ENCODE results near the gene TM4SF5. TPM values are rescaled to one million over a fixed set of nuclear protein-coding genes. Genes with fewer than 3 reads are reported as not detected.

TM4SF5 gene
- polyA plus RNA-seq, 1 of the 3 experiments (the other 2 are of a cell fraction) = not detected

DNA sequence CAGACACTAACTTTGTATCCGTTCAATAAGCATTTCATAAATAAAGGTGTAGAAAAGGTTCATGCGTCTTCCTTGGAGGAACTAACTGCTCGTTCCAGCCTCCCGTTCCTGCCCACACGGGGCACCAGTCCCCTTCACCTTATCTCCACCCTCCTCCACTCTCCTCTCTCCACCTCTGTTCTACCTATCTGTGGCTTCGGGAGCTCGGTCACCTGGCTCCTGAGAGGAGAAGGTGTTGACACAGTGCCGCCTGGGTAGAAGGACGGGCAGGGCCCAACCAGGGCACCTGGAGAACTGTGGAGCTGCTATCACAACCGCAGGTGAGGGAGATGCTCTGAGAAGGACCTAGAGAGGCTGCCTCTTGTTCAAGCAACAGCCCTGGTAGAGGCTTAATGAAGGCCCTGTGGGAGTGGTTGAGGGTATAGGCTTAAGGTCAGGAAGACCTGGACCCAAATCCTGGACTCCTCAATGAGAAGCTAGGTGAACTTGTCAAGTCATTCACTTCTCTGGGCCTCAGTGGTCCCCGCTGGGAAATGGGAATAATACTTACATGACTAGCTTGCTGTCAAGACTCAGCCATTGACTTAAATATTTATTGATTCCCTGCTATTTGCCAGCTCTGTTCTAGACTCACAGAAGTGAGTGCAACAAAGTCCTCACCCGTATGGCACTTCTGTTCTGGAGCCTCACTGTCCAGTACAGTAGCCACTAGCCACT lies 51.8 kb downstream of the TM4SF5 start:
- H2AFZ ChIP-seq (ENCODE audit: low read depth) = no peak overlapping the region
- H3K4me3 ChIP-seq (ENCODE audit: low read depth in 2 of 2, low read length in 1 of 2) = no peak overlapping the region
- TF ChIP-seq FOXM1 (IDR thresholded peaks at IDR 0.05; ENCODE audit: low read depth) (no peak), REST (IDR thresholded peaks at IDR 0.05; ENCODE audit: low read depth, low read length) (no peak), FOSL2 (IDR thresholded peaks at IDR 0.05; ENCODE audit: borderline replicate concordance, low read depth) (no peak)
- DNase-seq = no peak
- ChIA-PET CTCF (interaction anchor here (0.5 kb wide), 1 partner anchor 58 kb away, joined by 3 read pairs; no protein-coding TSS in a partner anchor), POLR2A (interaction anchor here (0.9 kb wide), 1 partner anchor 35 kb away, joined by 3 read pairs; no protein-coding TSS in a partner anchor)
- no peak overlapping the region for H3K27ac ChIP-seq (ENCODE audit: low read depth in 2 of 2, low read length in 1 of 2)
- 88% methylated on average over 12 of the region's 12 CpGs for WGBS (ENCODE audit: low lambda C conversion rate)
- H3K9ac ChIP-seq = no peak overlapping the region
- H3K36me3 ChIP-seq (replicated peaks in 1 of 2; ENCODE audit: control insufficient read depth in 1 of 2, insufficient read depth in 2 of 2, low read length in 1 of 2) = peaks cover 0 to 4% of the 10 kb centered on the region in 2 experiments
- H3F3A ChIP-seq (replicated peaks; ENCODE audit: insufficient read depth) = no peaks in the 10 kb centered on the region
- H3K9me3 ChIP-seq = no peaks in the 10 kb centered on the region
- no peaks in the 10 kb centered on the region for H4K20me1 ChIP-seq (ENCODE audit: insufficient read depth)
- no peaks in the 10 kb centered on the region for H3K9me2 ChIP-seq
- H3K79me2 ChIP-seq (ENCODE audit: insufficient read depth) = no peaks in the 10 kb centered on the region
- H3K4me2 ChIP-seq = no peak overlapping the region
- H3K27me3 ChIP-seq (ENCODE audit: insufficient read depth) = no peaks in the 10 kb centered on the region
- H3K4me1 ChIP-seq (ENCODE audit: control insufficient read depth in 1 of 2, insufficient read depth in 2 of 2, low read depth in 1 of 2, low read length in 1 of 2) = no peaks in the 10 kb centered on the region

DNA sequence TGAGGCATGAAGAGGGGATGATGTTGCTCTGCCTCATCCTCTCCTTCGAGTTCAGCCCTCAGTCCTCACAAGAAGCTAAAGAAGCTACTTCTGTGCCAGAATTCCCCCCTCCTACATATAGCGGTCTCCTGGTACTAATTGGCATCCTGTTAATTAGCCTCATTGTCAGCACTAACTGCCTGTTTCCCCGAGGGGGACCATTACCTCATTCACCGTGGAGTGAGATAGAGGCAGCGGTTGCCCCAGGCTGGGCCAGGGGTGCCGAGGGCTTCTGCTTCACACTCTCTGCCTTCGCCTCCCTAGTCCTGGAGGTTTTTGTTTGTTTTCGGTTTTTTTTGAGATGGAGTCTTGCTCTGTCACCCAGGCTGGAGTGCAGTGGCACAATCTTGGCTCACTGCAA lies 55.7 kb downstream of the TM4SF5 start:
- no peaks in the 10 kb centered on the region for H3K79me2 ChIP-seq (ENCODE audit: insufficient read depth)
- CTCF ChIA-PET = no interaction called here
- no peaks in the 10 kb centered on the region for H3K27me3 ChIP-seq (ENCODE audit: insufficient read depth)
- no peak for DNase-seq
- no peak overlapping the region for H3K4me3 ChIP-seq (ENCODE audit: low read depth in 2 of 2, low read length in 1 of 2)
- H3F3A ChIP-seq (replicated peaks; ENCODE audit: insufficient read depth) = no peaks in the 10 kb centered on the region
- H3K9ac ChIP-seq = no peak overlapping the region
- no peaks in the 10 kb centered on the region for H3K4me1 ChIP-seq (ENCODE audit: control insufficient read depth in 1 of 2, insufficient read depth in 2 of 2, low read depth in 1 of 2, low read length in 1 of 2)
- POLR2A ChIA-PET = no interaction called here
- no peaks in the 10 kb centered on the region for H3K9me3 ChIP-seq
- no peak overlapping the region for H3K27ac ChIP-seq (ENCODE audit: low read depth in 2 of 2, low read length in 1 of 2)
- H3K36me3 ChIP-seq (replicated peaks in 1 of 2; ENCODE audit: control insufficient read depth in 1 of 2, insufficient read depth in 2 of 2, low read length in 1 of 2) = no peaks in the 10 kb centered on the region
- WGBS (ENCODE audit: low lambda C conversion rate) = 82% methylated on average over 8 of the region's 8 CpGs
- no peaks in the 10 kb centered on the region for H4K20me1 ChIP-seq (ENCODE audit: insufficient read depth)
- no peaks in the 10 kb centered on the region for H3K9me2 ChIP-seq
- no peak overlapping the region for H2AFZ ChIP-seq (ENCODE audit: low read depth)
- no peak overlapping the region for H3K4me2 ChIP-seq
- TF ChIP-seq, protein P1, sequence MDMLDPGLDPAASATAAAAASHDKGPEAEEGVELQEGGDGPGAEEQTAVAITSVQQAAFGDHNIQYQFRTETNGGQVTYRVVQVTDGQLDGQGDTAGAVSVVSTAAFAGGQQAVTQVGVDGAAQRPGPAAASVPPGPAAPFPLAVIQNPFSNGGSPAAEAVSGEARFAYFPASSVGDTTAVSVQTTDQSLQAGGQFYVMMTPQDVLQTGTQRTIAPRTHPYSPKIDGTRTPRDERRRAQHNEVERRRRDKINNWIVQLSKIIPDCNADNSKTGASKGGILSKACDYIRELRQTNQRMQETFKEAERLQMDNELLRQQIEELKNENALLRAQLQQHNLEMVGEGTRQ (IDR thresholded peaks at IDR 0.05; ENCODE audit: borderline replicate concordance, low read depth, low read length) = no peak
- TF ChIP-seq SMC3 (IDR thresholded peaks at IDR 0.05; ENCODE audit: low read depth, low read length) (no peak), POLR2AphosphoS5 (IDR thresholded peaks at IDR 0.05; ENCODE audit: low read depth, low read length) (no peak), NFIC (IDR thresholded peaks at IDR 0.05; ENCODE audit: borderline replicate concordance) (no peak), EP300 (IDR thresholded peaks at IDR 0.05; ENCODE audit: borderline replicate concordance in 1 of 2, low read depth in 1 of 2, low read length in 1 of 2) (no peak), GABPA (IDR thresholded peaks at IDR 0.05; ENCODE audit: low read depth) (no peak), REST (IDR thresholded peaks at IDR 0.05; ENCODE audit: low read depth, low read length) (no peak), EZH2phosphoT487 (IDR thresholded peaks at IDR 0.05; ENCODE audit: borderline replicate concordance, low read depth) (no peak), FOXJ3 (CRISPR knock-in tag; IDR thresholded peaks at IDR 0.05) (no peak), ELF1 (IDR thresholded peaks at IDR 0.05) (no peak), IRF3 (IDR thresholded peaks at IDR 0.05; ENCODE audit: low read depth, low read length) (no peak), YY1 (IDR thresholded peaks at IDR 0.05; ENCODE audit: low read depth) (no peak)
- TF ChIP-seq, protein P2, sequence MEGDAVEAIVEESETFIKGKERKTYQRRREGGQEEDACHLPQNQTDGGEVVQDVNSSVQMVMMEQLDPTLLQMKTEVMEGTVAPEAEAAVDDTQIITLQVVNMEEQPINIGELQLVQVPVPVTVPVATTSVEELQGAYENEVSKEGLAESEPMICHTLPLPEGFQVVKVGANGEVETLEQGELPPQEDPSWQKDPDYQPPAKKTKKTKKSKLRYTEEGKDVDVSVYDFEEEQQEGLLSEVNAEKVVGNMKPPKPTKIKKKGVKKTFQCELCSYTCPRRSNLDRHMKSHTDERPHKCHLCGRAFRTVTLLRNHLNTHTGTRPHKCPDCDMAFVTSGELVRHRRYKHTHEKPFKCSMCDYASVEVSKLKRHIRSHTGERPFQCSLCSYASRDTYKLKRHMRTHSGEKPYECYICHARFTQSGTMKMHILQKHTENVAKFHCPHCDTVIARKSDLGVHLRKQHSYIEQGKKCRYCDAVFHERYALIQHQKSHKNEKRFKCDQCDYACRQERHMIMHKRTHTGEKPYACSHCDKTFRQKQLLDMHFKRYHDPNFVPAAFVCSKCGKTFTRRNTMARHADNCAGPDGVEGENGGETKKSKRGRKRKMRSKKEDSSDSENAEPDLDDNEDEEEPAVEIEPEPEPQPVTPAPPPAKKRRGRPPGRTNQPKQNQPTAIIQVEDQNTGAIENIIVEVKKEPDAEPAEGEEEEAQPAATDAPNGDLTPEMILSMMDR (IDR thresholded peaks at IDR 0.05) = no peak

Measured in SK-N-SH (cell line).